Liver (tissue), 3 donors: ENCODE results near the gene HEXIM1.

Source experiments
- FOXA1 ChIP-seq: IDR thresholded peaks from 2 replicates; pipeline ENCODE4 v1.6.1; 2016; ENCODE audit warnings: antibody characterized with exemption
- GABPA ChIP-seq, 2 donors: IDR thresholded peaks in 1 of 2; conservative IDR thresholded peaks in 1 of 2; 2 replicates each; pipeline ENCODE4 v1.6.1; 2016; ENCODE audit warnings: antibody characterized with exemption in 2 of 2, mild to moderate bottlenecking in 1 of 2, moderate library complexity in 1 of 2
- HNF4A ChIP-seq, 2 donors: conservative IDR thresholded peaks; 2 replicates each; pipeline ENCODE4 v1.6.1; 2016; ENCODE audit warnings: antibody characterized with exemption in 2 of 2, mild to moderate bottlenecking in 2 of 2
- JUND ChIP-seq, 2 donors: IDR thresholded peaks; 2 replicates each; pipeline ENCODE4 v1.6.1; 2016; ENCODE audit warnings: antibody characterized with exemption in 2 of 2
- NR2F2 ChIP-seq: IDR thresholded peaks from 2 replicates; pipeline ENCODE4 v1.6.1; 2016; ENCODE audit warnings: antibody characterized with exemption
- RAD21 ChIP-seq, 2 donors: IDR thresholded peaks; 2 replicates each; pipeline ENCODE4 v1.6.1; 2016; ENCODE audit warnings: antibody characterized with exemption in 2 of 2, mild to moderate bottlenecking in 2 of 2
- SP1 ChIP-seq: IDR thresholded peaks from 2 replicates; pipeline ENCODE4 v1.6.1; 2018; ENCODE audit warnings: antibody characterized with exemption, mild to moderate bottlenecking
- TAF1 ChIP-seq: conservative IDR thresholded peaks from 2 replicates; pipeline ENCODE4 v1.6.1; 2016; ENCODE audit warnings: antibody characterized with exemption, mild to moderate bottlenecking
- YY1 ChIP-seq: IDR thresholded peaks from 2 replicates; pipeline ENCODE4 v1.6.1; 2016; ENCODE audit warnings: antibody characterized with exemption, mild to moderate bottlenecking
- TF ChIP-seq, protein P1 (sequence below): fragments of 150-350 bp; IDR thresholded peaks from 2 replicates; pipeline ENCODE4 v1.5.1; 2017; ENCODE audit warnings: improper control_type of control experiment, low read depth, low read length; ENCODE audit not compliant: missing input control
- TF ChIP-seq, protein P2 (sequence below): IDR thresholded peaks from 2 replicates; pipeline ENCODE4 v1.6.1; 2016; ENCODE audit warnings: antibody characterized with exemption
- TF ChIP-seq, protein P3 (sequence below): IDR thresholded peaks from 2 replicates; pipeline ENCODE4 v1.6.1; 2016; ENCODE audit warnings: antibody characterized with exemption, mild to moderate bottlenecking
- TF ChIP-seq, protein P4 (sequence below): IDR thresholded peaks from 2 replicates; pipeline ENCODE4 v1.6.1; 2016; ENCODE audit warnings: antibody characterized with exemption
- TF ChIP-seq, protein P5 (sequence below): IDR thresholded peaks from 2 replicates; pipeline ENCODE4 v1.6.1; 2016; ENCODE audit warnings: antibody characterized with exemption
- donor health status: healthy.
- donor health status: healthy.

DNA sequence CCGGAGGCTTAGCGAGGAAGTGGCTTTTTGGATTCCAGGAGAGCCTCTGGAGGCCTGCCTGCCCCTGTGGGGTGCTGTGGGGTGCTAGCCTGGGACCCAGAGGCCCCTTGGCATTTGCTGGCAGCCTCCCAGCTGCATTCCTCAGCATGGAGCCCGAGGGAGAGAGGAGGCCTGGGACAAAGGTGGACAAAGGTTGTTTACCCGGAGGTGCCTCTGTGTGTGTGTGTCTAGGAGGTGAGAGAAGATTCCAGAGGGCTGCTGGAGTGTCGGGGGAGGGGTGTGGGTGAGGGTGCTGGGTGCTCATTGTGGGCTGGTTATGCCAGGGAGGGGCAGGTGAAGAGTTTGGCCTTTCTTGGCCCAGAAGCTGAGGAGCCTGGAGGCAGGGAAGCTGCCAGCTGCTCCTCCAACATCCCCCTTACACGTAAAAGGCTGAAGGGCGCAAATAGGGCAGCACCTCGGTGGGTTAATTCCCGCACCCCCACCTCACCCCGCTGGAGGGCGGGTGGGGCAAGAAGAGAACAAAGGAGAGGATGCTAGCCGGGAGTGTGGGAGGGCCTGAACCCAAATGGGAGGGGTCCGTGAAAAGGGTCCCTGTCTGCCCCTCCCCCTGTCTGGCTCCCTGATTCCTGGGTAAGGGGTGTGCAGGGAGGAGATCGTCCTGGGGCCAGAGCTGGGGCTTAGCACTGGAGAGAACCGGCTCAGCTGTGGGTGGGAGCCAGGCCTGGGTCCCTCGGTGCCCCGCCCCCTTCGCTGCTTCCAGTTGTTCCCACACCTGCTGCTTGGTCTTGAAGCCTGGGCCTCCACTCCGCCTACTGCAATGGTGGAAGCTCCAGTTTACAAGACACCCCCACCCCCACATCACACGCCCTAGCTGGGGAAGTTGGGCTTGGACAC, 23.3 kb downstream of the HEXIM1 start:
- TF ChIP-seq TAF1 (no peak), FOXA1 (no peak), RAD21 (IDR thresholded peaks at IDR 0.05) (no peak), JUND (IDR thresholded peaks at IDR 0.05) (no peak), GABPA (IDR thresholded peaks at IDR 0.05 in 1 of 2, conservative IDR thresholded peaks at IDR 0.05 in 1 of 2) (no peak), YY1 (no peak), SP1 (no peak), NR2F2 (no peak), HNF4A (conservative IDR thresholded peaks at IDR 0.05) (no peak)
- TF ChIP-seq, protein P1, sequence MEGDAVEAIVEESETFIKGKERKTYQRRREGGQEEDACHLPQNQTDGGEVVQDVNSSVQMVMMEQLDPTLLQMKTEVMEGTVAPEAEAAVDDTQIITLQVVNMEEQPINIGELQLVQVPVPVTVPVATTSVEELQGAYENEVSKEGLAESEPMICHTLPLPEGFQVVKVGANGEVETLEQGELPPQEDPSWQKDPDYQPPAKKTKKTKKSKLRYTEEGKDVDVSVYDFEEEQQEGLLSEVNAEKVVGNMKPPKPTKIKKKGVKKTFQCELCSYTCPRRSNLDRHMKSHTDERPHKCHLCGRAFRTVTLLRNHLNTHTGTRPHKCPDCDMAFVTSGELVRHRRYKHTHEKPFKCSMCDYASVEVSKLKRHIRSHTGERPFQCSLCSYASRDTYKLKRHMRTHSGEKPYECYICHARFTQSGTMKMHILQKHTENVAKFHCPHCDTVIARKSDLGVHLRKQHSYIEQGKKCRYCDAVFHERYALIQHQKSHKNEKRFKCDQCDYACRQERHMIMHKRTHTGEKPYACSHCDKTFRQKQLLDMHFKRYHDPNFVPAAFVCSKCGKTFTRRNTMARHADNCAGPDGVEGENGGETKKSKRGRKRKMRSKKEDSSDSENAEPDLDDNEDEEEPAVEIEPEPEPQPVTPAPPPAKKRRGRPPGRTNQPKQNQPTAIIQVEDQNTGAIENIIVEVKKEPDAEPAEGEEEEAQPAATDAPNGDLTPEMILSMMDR = no peak
- TF ChIP-seq, protein P2, sequence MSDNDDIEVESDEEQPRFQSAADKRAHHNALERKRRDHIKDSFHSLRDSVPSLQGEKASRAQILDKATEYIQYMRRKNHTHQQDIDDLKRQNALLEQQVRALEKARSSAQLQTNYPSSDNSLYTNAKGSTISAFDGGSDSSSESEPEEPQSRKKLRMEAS = no peak
- TF ChIP-seq, protein P3, sequence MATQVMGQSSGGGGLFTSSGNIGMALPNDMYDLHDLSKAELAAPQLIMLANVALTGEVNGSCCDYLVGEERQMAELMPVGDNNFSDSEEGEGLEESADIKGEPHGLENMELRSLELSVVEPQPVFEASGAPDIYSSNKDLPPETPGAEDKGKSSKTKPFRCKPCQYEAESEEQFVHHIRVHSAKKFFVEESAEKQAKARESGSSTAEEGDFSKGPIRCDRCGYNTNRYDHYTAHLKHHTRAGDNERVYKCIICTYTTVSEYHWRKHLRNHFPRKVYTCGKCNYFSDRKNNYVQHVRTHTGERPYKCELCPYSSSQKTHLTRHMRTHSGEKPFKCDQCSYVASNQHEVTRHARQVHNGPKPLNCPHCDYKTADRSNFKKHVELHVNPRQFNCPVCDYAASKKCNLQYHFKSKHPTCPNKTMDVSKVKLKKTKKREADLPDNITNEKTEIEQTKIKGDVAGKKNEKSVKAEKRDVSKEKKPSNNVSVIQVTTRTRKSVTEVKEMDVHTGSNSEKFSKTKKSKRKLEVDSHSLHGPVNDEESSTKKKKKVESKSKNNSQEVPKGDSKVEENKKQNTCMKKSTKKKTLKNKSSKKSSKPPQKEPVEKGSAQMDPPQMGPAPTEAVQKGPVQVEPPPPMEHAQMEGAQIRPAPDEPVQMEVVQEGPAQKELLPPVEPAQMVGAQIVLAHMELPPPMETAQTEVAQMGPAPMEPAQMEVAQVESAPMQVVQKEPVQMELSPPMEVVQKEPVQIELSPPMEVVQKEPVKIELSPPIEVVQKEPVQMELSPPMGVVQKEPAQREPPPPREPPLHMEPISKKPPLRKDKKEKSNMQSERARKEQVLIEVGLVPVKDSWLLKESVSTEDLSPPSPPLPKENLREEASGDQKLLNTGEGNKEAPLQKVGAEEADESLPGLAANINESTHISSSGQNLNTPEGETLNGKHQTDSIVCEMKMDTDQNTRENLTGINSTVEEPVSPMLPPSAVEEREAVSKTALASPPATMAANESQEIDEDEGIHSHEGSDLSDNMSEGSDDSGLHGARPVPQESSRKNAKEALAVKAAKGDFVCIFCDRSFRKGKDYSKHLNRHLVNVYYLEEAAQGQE = no peak
- TF ChIP-seq, protein P4, sequence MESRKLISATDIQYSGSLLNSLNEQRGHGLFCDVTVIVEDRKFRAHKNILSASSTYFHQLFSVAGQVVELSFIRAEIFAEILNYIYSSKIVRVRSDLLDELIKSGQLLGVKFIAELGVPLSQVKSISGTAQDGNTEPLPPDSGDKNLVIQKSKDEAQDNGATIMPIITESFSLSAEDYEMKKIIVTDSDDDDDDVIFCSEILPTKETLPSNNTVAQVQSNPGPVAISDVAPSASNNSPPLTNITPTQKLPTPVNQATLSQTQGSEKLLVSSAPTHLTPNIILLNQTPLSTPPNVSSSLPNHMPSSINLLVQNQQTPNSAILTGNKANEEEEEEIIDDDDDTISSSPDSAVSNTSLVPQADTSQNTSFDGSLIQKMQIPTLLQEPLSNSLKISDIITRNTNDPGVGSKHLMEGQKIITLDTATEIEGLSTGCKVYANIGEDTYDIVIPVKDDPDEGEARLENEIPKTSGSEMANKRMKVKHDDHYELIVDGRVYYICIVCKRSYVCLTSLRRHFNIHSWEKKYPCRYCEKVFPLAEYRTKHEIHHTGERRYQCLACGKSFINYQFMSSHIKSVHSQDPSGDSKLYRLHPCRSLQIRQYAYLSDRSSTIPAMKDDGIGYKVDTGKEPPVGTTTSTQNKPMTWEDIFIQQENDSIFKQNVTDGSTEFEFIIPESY = no peak
- TF ChIP-seq, protein P5, sequence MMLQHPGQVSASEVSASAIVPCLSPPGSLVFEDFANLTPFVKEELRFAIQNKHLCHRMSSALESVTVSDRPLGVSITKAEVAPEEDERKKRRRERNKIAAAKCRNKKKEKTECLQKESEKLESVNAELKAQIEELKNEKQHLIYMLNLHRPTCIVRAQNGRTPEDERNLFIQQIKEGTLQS = no peak
